Heart left ventricle (tissue), 16 donors: Measurements from ENCODE around the gene SLC25A18. TPM values are rescaled to one million over a fixed set of nuclear protein-coding genes. Genes with fewer than 3 reads are reported as not detected.

ENCODE experiments used
- ATAC-seq, 4 donors: fragments of 200-7000 bp; cut with Tn5 transposase; one replicate each; pipeline ENCODE4 v1.9.1; 2020 to 2022; ENCODE audit warnings: moderate library complexity in 4 of 4, mild to moderate bottlenecking in 3 of 4, moderate number of reproducible peaks in 1 of 4
- DNase-seq, 5 donors: peaks; one replicate each; pipeline ENCODE4 v3.0.0-alpha.2; 2020
- H3K27ac ChIP-seq, 12 donors: fragments of 200-600 bp; sonication (generic) in 4 of 12; one replicate each; pipeline versions ENCODE4 v1.5.0 to v1.8.0; 2016 to 2022; ENCODE audit warnings: mild to moderate bottlenecking in 2 of 12
- H3K27me3 ChIP-seq, 9 donors: fragments of 200-600 bp; sonication (generic) in 2 of 9; one replicate each; pipeline versions ENCODE4 v1.5.1 to v1.8.0; 2016 to 2022; ENCODE audit warnings: mild to moderate bottlenecking in 3 of 9
- H3K36me3 ChIP-seq, 9 donors: fragments of 200-600 bp; sonication (generic) in 2 of 9; one replicate each; pipeline versions ENCODE4 v1.5.0 to v1.8.0; 2018 to 2022; ENCODE audit warnings: mild to moderate bottlenecking in 2 of 9
- H3K4me1 ChIP-seq, 12 donors: fragments of 200-600 bp; sonication (generic) in 4 of 12; one replicate each; pipeline versions ENCODE4 v1.5.0 to v1.8.0; 2016 to 2022; ENCODE audit warnings: mild to moderate bottlenecking in 3 of 12
- H3K4me3 ChIP-seq, 12 donors: fragments of 200-600 bp; sonication (generic) in 4 of 12; one replicate each; pipeline versions ENCODE4 v1.5.0 to v1.8.0; 2017 to 2022; ENCODE audit warnings: mild to moderate bottlenecking in 9 of 12, moderate library complexity in 4 of 12
- H3K9me3 ChIP-seq, 12 donors: fragments of 200-600 bp; sonication (generic) in 4 of 12; one replicate each; pipeline versions ENCODE4 v1.5.0 to v1.8.0; 2016 to 2022; ENCODE audit warnings: mild to moderate bottlenecking in 1 of 12
- CTCF ChIP-seq, 12 donors: fragments of 200-600 bp; sonication (generic) in 4 of 12; IDR thresholded peaks; one replicate each; pipeline versions ENCODE4 v1.5.0 to v1.8.0; 2018 to 2022; ENCODE audit warnings: antibody characterized with exemption in 12 of 12, mild to moderate bottlenecking in 5 of 12
- POLR2A ChIP-seq, 2 donors: fragments of 450-650 bp; IDR thresholded peaks; one replicate each; pipeline ENCODE4 v1.6.1; 2017; ENCODE audit warnings: antibody characterized with exemption in 2 of 2, mild to moderate bottlenecking in 2 of 2, moderate library complexity in 2 of 2
- WGBS, 4 donors: extraction: QIAGEN DNeasy Blood & Tissue Kit in 2 of 4; methylation state at CpG; one replicate each; pipeline versions ENCODE4 v1.1.5 to v1.1.7; 2013 to 2018; 5-methylcytosine and 5-hydroxymethylcytosine counted together
- intact Hi-C, 10 donors: fragments of 100-400 bp; cut with DNase I; formaldehyde crosslinking; loops; one replicate each; pipeline versions ENCODE4 v1.11.1 to v1.14.2; 2022
- polyA plus RNA-seq, 2 donors: library from polyadenylated mRNA; stranded (reverse); fragments of 200-250 nt; gene quantifications; one replicate each; pipeline ENCODE4 v1.2.3, GENCODE V29; 2013
- total RNA-seq, 9 donors: library from RNA; depleted of rRNA in 2 of 9; stranded (reverse); fragments of >200 nt in 2 of 9; fragmentation: NEBNext Ultra II Directional in 3 of 9; extraction: Animal tissue kit (Norgen Biotek cat#: 25700) in 3 of 9; gene quantifications; one replicate each; pipeline versions ENCODE4 v1.1.0 to v1.2.4, GENCODE V29; 2016 to 2023
- donor health status: ischemic (EF 13 %, LVEDD 7.1; RV severe dilation, severe dysfunction).
- donor health status: healthy with polysubstance abuse.
- donor health status: DM: no; HTN: yes; CAD: no.
- donor health status: DM: no; HTN: no; CAD: no.
- donor health status: ischemic (EF 25% LVEDD 6.9; RV normal size, moderate dysfunction).
- donor health status: ischemic (EF 25% LVEDD 5.7; RV mildly dilated, moderate dysfunction).
- donor health status: healthy.
- donor health status: DM: yes; HTN: yes; CAD: no.
- donor health status: ischemic (EF 35%, LVEDD 5.7; RV mildly dilated, moderate dysfunction).
- donor health status: nonischemic (EF 11% LVEDD 7.7; RV severe dilation, severe dysfunction).
- donor health status: DM: yes; HTN: yes; CAD: no.
- donor health status: PGD.
- donor health status: ischemic (EF 29% LVEDD 5.4; RV normal size, mild dysfunction).
- donor health status: nonischemic (EF 23%, LVEDD 6.1; RV moderate dilation, normal function).

The SLC25A18 gene
- total and polyA plus RNA-seq, 11 donors, result 0.27 to 10.2 (median 1.9) TPM

GRCh38 chr22:17637490-17638181 is 74.3 kb downstream of the SLC25A18 start:
- intact Hi-C loops, result loop anchor here in 5 of 10 donors (1.0 to 10.0 kb wide), 6 partner anchors 9 to 75 kb away; partner anchors contain the start of genes SLC25A18 (in 2 of the 5) and ATP6V1E1 (in 1 of the 5)
- TF ChIP-seq CTCF (IDR thresholded peaks at IDR 0.05), result no peak
- no peak for TF ChIP-seq POLR2A (IDR thresholded peaks at IDR 0.05)
- peak in 1 of 4 donors; percentile 1 for ATAC-seq

DNA sequence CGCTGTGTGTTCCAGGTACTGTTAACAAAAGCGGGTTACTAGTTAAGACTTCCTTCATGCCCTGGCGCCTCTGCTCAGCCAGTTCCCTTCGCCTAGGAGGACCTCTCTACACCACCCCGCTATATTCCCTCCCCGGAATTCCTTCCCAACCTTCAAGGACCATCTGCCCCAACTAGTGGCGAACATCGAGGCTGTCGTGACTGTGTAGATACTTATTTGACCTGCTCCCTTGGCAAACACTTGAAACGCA is 74.8 kb downstream of the SLC25A18 start:
- WGBS, 4 donors, result 0 to 1% (median 0%) methylated on average over 10 of the region's 10 CpGs
- TF ChIP-seq POLR2A (IDR thresholded peaks at IDR 0.05) (no peak), CTCF (IDR thresholded peaks at IDR 0.05) (peak in 1 of 12 donors; percentile 6)
- intact Hi-C loops, result loop anchor here in 5 of 10 donors (1.0 to 10.0 kb wide), 6 partner anchors 10 to 75 kb away; partner anchors contain the start of genes SLC25A18 (in 2 of the 5) and ATP6V1E1 (in 1 of the 5)
- DNase-seq (no peak), ATAC-seq (peak; percentile 49 to 71 (median 56))
- peaks cover 0 to 26% (median 15%) of the 10 kb centered on the region in 12 donors for H3K4me1 ChIP-seq
- H3K4me3 ChIP-seq, result peak overlapping the region; percentile 66 to 97 (median 84)
- H3K27ac ChIP-seq, result peak overlapping the region; percentile 96 to 99 (median 98)
- peaks cover 0 to 5% (median 0%) of the 10 kb centered on the region in 12 donors for H3K9me3 ChIP-seq
- no peaks in the 10 kb centered on the region for H3K27me3 ChIP-seq
- peaks cover 0 to 7% (median 0%) of the 10 kb centered on the region in 9 donors for H3K36me3 ChIP-seq

More at GRCh38 chr22:17637490-17638181, 74.3 kb downstream of the SLC25A18 start:
- no peak for DNase-seq
- peaks cover 0 to 26% (median 15%) of the 10 kb centered on the region in 12 donors for H3K4me1 ChIP-seq
- peak overlapping the region; percentile 96 to 99 (median 98) for H3K27ac ChIP-seq
- no peaks in the 10 kb centered on the region for H3K27me3 ChIP-seq
- H3K9me3 ChIP-seq, result peaks cover 0 to 5% (median 0%) of the 10 kb centered on the region in 12 donors
- 55 to 59% (median 57%) methylated on average over 10 of the region's 10 CpGs for WGBS, 4 donors
- H3K36me3 ChIP-seq, result peaks cover 0 to 7% (median 0%) of the 10 kb centered on the region in 9 donors
- peak overlapping the region; percentile 66 to 97 (median 84) for H3K4me3 ChIP-seq

GRCh38 chr22:17638432-17639246 is 75.3 kb downstream of the SLC25A18 start, which contains the start of gene BCL2L13:
Gene BCL2L13 (plus strand): TSS chr22:17638757. CDS start chr22:17655712, 16,955 bp downstream.
- Histone ChIP-seq H3K27me3 (no peaks in the 10 kb centered on the region), H3K9me3 (peaks cover 0 to 5% (median 0%) of the 10 kb centered on the region in 12 donors), H3K4me1 (peaks cover 0 to 26% (median 15%) of the 10 kb centered on the region in 12 donors), H3K4me3 (peak within 1 kb of the TSS; percentile 66 to 97 (median 84)), H3K36me3 (peaks cover 0 to 7% (median 0%) of the 10 kb centered on the region in 9 donors), H3K27ac (peak within 1 kb of the TSS; percentile 96 to 99 (median 98))
- TF ChIP-seq CTCF (IDR thresholded peaks at IDR 0.05), result peak in 3 of 12 donors; percentile 4 to 19 (median 10)
- peak; percentile 93 to 95 for TF ChIP-seq POLR2A (IDR thresholded peaks at IDR 0.05)
- 0 to 1% (median 0%) methylated on average over 23 to 70 of the region's 70 CpGs for WGBS, 4 donors
- intact Hi-C loops, result loop anchor here in 5 of 10 donors (1.0 to 10.0 kb wide), 6 partner anchors 10 to 76 kb away; partner anchors contain the start of genes SLC25A18 (in 2 of the 5) and ATP6V1E1 (in 1 of the 5)
- DNase-seq (peak; percentile 92 to 96 (median 95)), ATAC-seq (peak; percentile 95 to 98 (median 98))
